Gastrocnemius medialis (tissue), 4 donors: ENCODE measurements around the gene CLEC4A. TPM values are rescaled to one million over a fixed set of nuclear protein-coding genes. Genes with fewer than 3 reads are reported as not detected.
"Not testable (repeated sequence)": the region's sequence is repeated elsewhere in the genome, so short reads cannot be mapped to it uniquely, and the experiment has no call there.

Source experiments
- ATAC-seq, 2 donors: fragments of 150-250 bp; one replicate each; pipeline ENCODE4 v1.9.1; 2016
- DNase-seq, 2 donors: peaks; one replicate each; pipeline ENCODE4 v3.0.0-alpha.2; 2019
- H3K27ac ChIP-seq, 4 donors: fragments of 200-600 bp; sonication (generic); 1 replicate in 1 of 4; 2 replicates in 3 of 4; pipeline ENCODE4 v1.5.1; 2016 to 2018; ENCODE audit warnings: mild to moderate bottlenecking in 2 of 4, moderate library complexity in 1 of 4
- H3K27me3 ChIP-seq, 3 donors: fragments of 200-600 bp; sonication (generic) in 2 of 3; 1 replicate in 1 of 3; 2 replicates in 2 of 3; pipeline versions ENCODE4 v1.5.1 to v1.6.0; 2016 to 2019; ENCODE audit warnings: mild to moderate bottlenecking in 1 of 3, moderate library complexity in 1 of 3
- H3K36me3 ChIP-seq, 2 donors: fragments of 200-600 bp; sonication (generic) in 1 of 2; one replicate each; pipeline ENCODE4 v1.5.1; 2017 to 2018
- H3K4me1 ChIP-seq, 2 donors: fragments of 200-600 bp; sonication (generic) in 1 of 2; one replicate each; pipeline ENCODE4 v1.5.1; 2016 to 2017; ENCODE audit warnings: mild to moderate bottlenecking in 2 of 2
- H3K4me3 ChIP-seq, 4 donors: fragments of 200-600 bp; sonication (generic) in 3 of 4; 1 replicate in 1 of 4; 2 replicates in 3 of 4; pipeline ENCODE4 v1.5.1; 2016 to 2019; ENCODE audit warnings: mild to moderate bottlenecking in 2 of 4
- H3K9me3 ChIP-seq, 3 donors: fragments of 200-600 bp; sonication (generic) in 2 of 3; 1 replicate in 1 of 3; 2 replicates in 2 of 3; pipeline ENCODE4 v1.5.1; 2016 to 2019
- CTCF ChIP-seq, 5 experiments: fragments of 450-650 bp in 3 of 5; fragments of 200-600 bp in 2 of 5; sonication (generic) in 2 of 5; IDR thresholded peaks in 4 of 5; conservative IDR thresholded peaks in 1 of 5; 1 replicate in 4 of 5; 2 replicates in 1 of 5; pipeline ENCODE4 v1.5.1; 2016 to 2019; ENCODE audit warnings: antibody characterized with exemption in 5 of 5, mild to moderate bottlenecking in 3 of 5, moderate library complexity in 3 of 5
- POLR2A ChIP-seq, 2 donors: fragments of 450-650 bp; IDR thresholded peaks; one replicate each; pipeline ENCODE4 v1.6.1; 2017; ENCODE audit warnings: antibody characterized with exemption in 2 of 2, mild to moderate bottlenecking in 2 of 2, moderate library complexity in 2 of 2
- in situ Hi-C, 4 donors: fragments of 200-750 bp; cut with MboI; loops; one replicate each; pipeline versions ENCODE4 v1.15.0 to v1.8.0; 2017; ENCODE audit warnings: low sequenced_read_pairs in 4 of 4
- intact Hi-C: fragments of 100-400 bp; cut with DNase I; formaldehyde crosslinking; loops from one replicate; pipeline ENCODE4 v1.15.1; 2023; ENCODE audit warnings: low total_unique reads
- total RNA-seq, 4 donors: library from RNA; depleted of rRNA; stranded (reverse); fragments of >200 nt; gene quantifications; one replicate each; pipeline versions ENCODE4 v1.1.0 to v1.2.3, GENCODE V29; 2016

CLEC4A gene
- total RNA-seq, 4 donors from 2014 or later, result not detected

DNA sequence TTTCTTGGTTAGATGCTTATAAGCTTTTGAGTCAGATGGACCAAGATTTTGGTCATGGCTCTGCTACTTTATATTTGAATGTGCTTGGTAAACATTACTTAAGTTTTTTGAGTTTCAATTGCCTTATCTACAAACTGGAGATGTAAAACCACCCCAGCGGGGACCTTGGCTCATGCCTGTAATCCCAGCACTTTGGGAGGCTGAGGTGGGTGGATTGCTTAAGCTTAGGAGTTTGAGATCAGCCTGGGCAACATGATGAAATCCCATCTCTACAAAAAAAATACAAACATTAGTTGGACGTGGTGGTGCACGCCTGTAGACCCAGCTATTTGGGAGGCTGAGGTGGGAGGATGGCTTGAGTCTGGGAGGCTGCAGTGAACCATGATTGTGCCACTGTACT lies 30.1 kb upstream of the CLEC4A start:
- in situ Hi-C loops (no loop called here), intact Hi-C loops (no loop called here)
- H3K9me3 ChIP-seq, result no peaks in the 10 kb centered on the region
- H3K4me3 ChIP-seq, result no peak overlapping the region
- H3K36me3 ChIP-seq, result peaks cover 4 to 86% of the 10 kb centered on the region in 2 donors
- H3K4me1 ChIP-seq, result peaks cover 0 to 1% of the 10 kb centered on the region in 2 donors
- ATAC-seq (no peak), DNase-seq (no peak)
- TF ChIP-seq CTCF (IDR thresholded peaks at IDR 0.05 in 4 of 5, conservative IDR thresholded peaks at IDR 0.05 in 1 of 5) (no peak), POLR2A (IDR thresholded peaks at IDR 0.05) (no peak)
- no peak overlapping the region for H3K27ac ChIP-seq
- no peaks in the 10 kb centered on the region for H3K27me3 ChIP-seq

GRCh38 chr12:8096281-8096915 lies 27.0 kb upstream of the CLEC4A start:
- no peak overlapping the region for H3K27ac ChIP-seq
- in situ Hi-C loops (no loop called here), intact Hi-C loops (no loop called here)
- no peak for DNase-seq
- H3K4me1 ChIP-seq, result no peaks in the 10 kb centered on the region
- H3K4me3 ChIP-seq, result no peak overlapping the region
- TF ChIP-seq CTCF (IDR thresholded peaks at IDR 0.05 in 4 of 5, conservative IDR thresholded peaks at IDR 0.05 in 1 of 5) (no peak), POLR2A (IDR thresholded peaks at IDR 0.05) (no peak)
- ATAC-seq, result no peak
- H3K9me3 ChIP-seq, result no peaks in the 10 kb centered on the region
- H3K27me3 ChIP-seq, result no peaks in the 10 kb centered on the region
- peaks cover 0 to 78% of the 10 kb centered on the region in 2 donors for H3K36me3 ChIP-seq

DNA sequence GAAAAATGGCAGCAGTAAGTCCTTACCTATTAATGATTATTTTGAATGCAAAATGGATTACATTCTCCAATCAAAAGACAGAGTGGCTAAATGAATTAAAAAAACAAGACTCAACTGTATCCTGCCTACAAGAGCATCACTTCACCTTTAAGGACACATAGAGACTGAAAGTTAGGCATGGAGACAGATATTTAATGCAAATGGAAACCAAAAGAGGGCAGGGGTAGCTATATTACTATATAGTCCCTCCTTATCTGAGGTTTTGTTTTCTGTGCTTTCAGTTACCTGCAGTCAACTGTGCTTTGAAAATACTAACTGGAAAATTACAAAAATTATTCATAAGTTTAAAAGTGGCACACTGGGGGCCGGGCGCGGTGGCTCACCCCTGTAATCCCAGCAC lies 24.2 kb upstream of the CLEC4A start:
- TF ChIP-seq POLR2A (IDR thresholded peaks at IDR 0.05), result no peak
- TF ChIP-seq CTCF (IDR thresholded peaks at IDR 0.05 in 4 of 5, conservative IDR thresholded peaks at IDR 0.05 in 1 of 5), result no peak
- in situ Hi-C loops (no loop called here), intact Hi-C loops (no loop called here)

GRCh38 chr12:8108808-8109398 lies 14.5 kb upstream of the CLEC4A start:
- intact Hi-C loops, result no loop called here
- Histone ChIP-seq H3K27ac (no peak overlapping the region), H3K36me3 (peaks cover 0 to 9% of the 10 kb centered on the region in 2 donors), H3K9me3 (peaks cover 0 to 4% (median 0%) of the 10 kb centered on the region in 3 donors), H3K4me3 (no peak overlapping the region), H3K4me1 (no peaks in the 10 kb centered on the region), H3K27me3 (no peaks in the 10 kb centered on the region)
- in situ Hi-C loops, result loop anchor here in 3 of 4 donors (25.0 kb wide), 1 partner anchor 128 kb away; the partner anchor contains the start of gene FAM90A1 (in 3 of the 3)
- no peak for TF ChIP-seq POLR2A (IDR thresholded peaks at IDR 0.05)
- peak; percentile 72 to 95 (median 92) for TF ChIP-seq CTCF (IDR thresholded peaks at IDR 0.05 in 4 of 5, conservative IDR thresholded peaks at IDR 0.05 in 1 of 5)
- peak; percentile 11 to 50 for DNase-seq
- peak; percentile 60 to 64 for ATAC-seq

More for the DNA sequence above, 24.2 kb upstream of the CLEC4A start:
- Histone ChIP-seq H3K27me3 (no peaks in the 10 kb centered on the region), H3K4me1 (no peaks in the 10 kb centered on the region), H3K36me3 (peaks cover 0 to 49% of the 10 kb centered on the region in 2 donors), H3K27ac (no peak overlapping the region), H3K9me3 (no peaks in the 10 kb centered on the region), H3K4me3 (no peak overlapping the region)
- DNase-seq, result no peak
- ATAC-seq, result no peak

GRCh38 chr12:8113117-8113516 lies 10.3 kb upstream of the CLEC4A start:
- DNase-seq, H3K36me3 ChIP-seq, H3K27ac ChIP-seq, H3K4me1 ChIP-seq, ATAC-seq, intact Hi-C loops, H3K9me3 ChIP-seq, H3K4me3 ChIP-seq, H3K27me3 ChIP-seq: not testable (repeated sequence)
- in situ Hi-C loops, result loop anchor here in 3 of 4 donors (25.0 kb wide), 1 partner anchor 124 kb away; the partner anchor contains the start of gene FAM90A1 (in 3 of the 3)
